HG02588 (cell line): ENCODE data around the gene MEF2D.

Experiments
- ATAC-seq: cut with Tn5 transposase; IDR thresholded peaks from one replicate; pipeline ENCODE4 v1.9.1; 2021; ENCODE audit warnings: mild to moderate bottlenecking, moderate library complexity; ENCODE audit not compliant: unreplicated experiment

Gene MEF2D

GRCh38 chr1:156448134-156448967 is 52.2 kb downstream of the MEF2D start:
- ATAC-seq = no peak

- ATAC-seq = no peak
Observed at GRCh38 chr1:156445789-156446263, 54.7 kb downstream of the MEF2D start.

GRCh38 chr1:156444407-156445001 is 56.1 kb downstream of the MEF2D start:
- ATAC-seq = no peak

GRCh38 chr1:156443286-156443685 is 57.3 kb downstream of the MEF2D start:
- no peak for ATAC-seq

- ATAC-seq = no peak
Observed at GRCh38 chr1:156440654-156441437, 59.7 kb downstream of the MEF2D start.

- no peak for ATAC-seq
Observed at GRCh38 chr1:156439777-156440183, 60.8 kb downstream of the MEF2D start.

- no peak for ATAC-seq
Observed at GRCh38 chr1:156439036-156439776, 61.4 kb downstream of the MEF2D start.

GRCh38 chr1:156438278-156438987 is 62.1 kb downstream of the MEF2D start:
- ATAC-seq = no peak

GRCh38 chr1:156437037-156437867 is 63.3 kb downstream of the MEF2D start:
- no peak for ATAC-seq

GRCh38 chr1:156436141-156437036 is 64.2 kb downstream of the MEF2D start:
- ATAC-seq = no peak

GRCh38 chr1:156435545-156436140 is 64.9 kb downstream of the MEF2D start:
- no peak for ATAC-seq

GRCh38 chr1:156434989-156435544 is 65.5 kb downstream of the MEF2D start:
- ATAC-seq = no peak

- ATAC-seq = no peak
Observed at GRCh38 chr1:156433602-156434001, 67.0 kb downstream of the MEF2D start.

- no peak for ATAC-seq
Observed at GRCh38 chr1:156433032-156433431, 67.5 kb downstream of the MEF2D start.

- no peak for ATAC-seq
Observed at GRCh38 chr1:156432669-156433018, 67.9 kb downstream of the MEF2D start.

GRCh38 chr1:156431769-156432668 is 68.6 kb downstream of the MEF2D start:
- no peak for ATAC-seq

GRCh38 chr1:156431366-156431765 is 69.2 kb downstream of the MEF2D start:
- no peak for ATAC-seq
